ENCODE measurements around the gene PDE4C.
A peak's percentile ranks its signal among the peaks of the same experiment; 100 is the strongest.
"Not testable (repeated sequence)": the region's sequence is repeated elsewhere in the genome, so short reads cannot be mapped to it uniquely, and the experiment has no call there.

The PDE4C gene

GRCh38 chr19:18220632-18221275 is 5.5 kb downstream of the PDE4C start:
- DNase-seq: no peak

GRCh38 chr19:18219911-18220631 is 6.2 kb downstream of the PDE4C start:
- no peak for DNase-seq

- no peak for DNase-seq
Observed at GRCh38 chr19:18218600-18218999, 7.6 kb downstream of the PDE4C start.

GRCh38 chr19:18218159-18218558 is 8.1 kb downstream of the PDE4C start:
- no peak for DNase-seq

GRCh38 chr19:18216789-18217188 is 9.4 kb downstream of the PDE4C start:
- no peak for DNase-seq

GRCh38 chr19:18214779-18215433 is 11.3 kb downstream of the PDE4C start:
- no peak for DNase-seq

GRCh38 chr19:18211683-18212082 is 14.6 kb downstream of the PDE4C start:
- no peak for DNase-seq

GRCh38 chr19:18209912-18210311 is 16.3 kb downstream of the PDE4C start:
- DNase-seq: not testable (repeated sequence)

- peak; percentile 60 for DNase-seq
Observed at GRCh38 chr19:18208098-18208951, 17.9 kb downstream of the PDE4C start.

- DNase-seq: no peak
Observed at GRCh38 chr19:18206018-18206417, 20.2 kb downstream of the PDE4C start.

- peak; percentile 67 for DNase-seq
Observed at GRCh38 chr19:18205200-18205892, 20.9 kb downstream of the PDE4C start.

- peak; percentile 44 for DNase-seq
Observed at GRCh38 chr19:18204394-18205199, 21.6 kb downstream of the PDE4C start.

GRCh38 chr19:18203863-18204393 is 22.3 kb downstream of the PDE4C start, which contains the start of gene RAB3A:
Gene RAB3A, minus strand, starts transcription at chr19:18204042. Its CDS starts 1,302 bp downstream, at chr19:18202740.
- DNase-seq: peak; percentile 100

- DNase-seq: no peak
Observed at GRCh38 chr19:18203408-18203862, 22.8 kb downstream of the PDE4C start.

GRCh38 chr19:18202778-18203407 is 23.3 kb downstream of the PDE4C start:
- DNase-seq: peak; percentile 20

GRCh38 chr19:18202397-18202777 is 23.9 kb downstream of the PDE4C start:
- no peak for DNase-seq

GRCh38 chr19:18198374-18198773 is 27.9 kb downstream of the PDE4C start:
- DNase-seq: no peak

- no peak for DNase-seq
Observed at GRCh38 chr19:18197941-18198340, 28.3 kb downstream of the PDE4C start.

GRCh38 chr19:18197306-18197705 is 28.9 kb downstream of the PDE4C start:
- DNase-seq: no peak

- no peak for DNase-seq
Observed at GRCh38 chr19:18196511-18196845, 29.8 kb downstream of the PDE4C start.
